Fibroblast of upper back skin (primary cell): ENCODE results near the gene MYOCD.
A peak's percentile ranks its signal among the peaks of the same experiment; 100 is the strongest.
"Not testable (repeated sequence)": the region's sequence is repeated elsewhere in the genome, so short reads cannot be mapped to it uniquely, and the experiment has no call there.

Experiments used
- DNase-seq: peaks from one replicate; pipeline ENCODE4 v3.0.0-alpha.2; 2013

The MYOCD gene, protein sequence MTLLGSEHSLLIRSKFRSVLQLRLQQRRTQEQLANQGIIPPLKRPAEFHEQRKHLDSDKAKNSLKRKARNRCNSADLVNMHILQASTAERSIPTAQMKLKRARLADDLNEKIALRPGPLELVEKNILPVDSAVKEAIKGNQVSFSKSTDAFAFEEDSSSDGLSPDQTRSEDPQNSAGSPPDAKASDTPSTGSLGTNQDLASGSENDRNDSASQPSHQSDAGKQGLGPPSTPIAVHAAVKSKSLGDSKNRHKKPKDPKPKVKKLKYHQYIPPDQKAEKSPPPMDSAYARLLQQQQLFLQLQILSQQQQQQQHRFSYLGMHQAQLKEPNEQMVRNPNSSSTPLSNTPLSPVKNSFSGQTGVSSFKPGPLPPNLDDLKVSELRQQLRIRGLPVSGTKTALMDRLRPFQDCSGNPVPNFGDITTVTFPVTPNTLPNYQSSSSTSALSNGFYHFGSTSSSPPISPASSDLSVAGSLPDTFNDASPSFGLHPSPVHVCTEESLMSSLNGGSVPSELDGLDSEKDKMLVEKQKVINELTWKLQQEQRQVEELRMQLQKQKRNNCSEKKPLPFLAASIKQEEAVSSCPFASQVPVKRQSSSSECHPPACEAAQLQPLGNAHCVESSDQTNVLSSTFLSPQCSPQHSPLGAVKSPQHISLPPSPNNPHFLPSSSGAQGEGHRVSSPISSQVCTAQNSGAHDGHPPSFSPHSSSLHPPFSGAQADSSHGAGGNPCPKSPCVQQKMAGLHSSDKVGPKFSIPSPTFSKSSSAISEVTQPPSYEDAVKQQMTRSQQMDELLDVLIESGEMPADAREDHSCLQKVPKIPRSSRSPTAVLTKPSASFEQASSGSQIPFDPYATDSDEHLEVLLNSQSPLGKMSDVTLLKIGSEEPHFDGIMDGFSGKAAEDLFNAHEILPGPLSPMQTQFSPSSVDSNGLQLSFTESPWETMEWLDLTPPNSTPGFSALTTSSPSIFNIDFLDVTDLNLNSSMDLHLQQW

GRCh38 chr17:12665263-12666210 lies at the start of gene MYOCD:
MYOCD (plus strand) TSS chr17:12665890; CDS start chr17:12666189, 299 bp downstream.
- peak; percentile 31 for DNase-seq

GRCh38 chr17:12616161-12616560 lies 49.5 kb upstream of the MYOCD start:
- DNase-seq, result no peak

GRCh38 chr17:12618557-12618956 lies 47.1 kb upstream of the MYOCD start:
- DNase-seq, result peak; percentile 89

- peak; percentile 68 for DNase-seq
These were observed 46.1 kb upstream of the MYOCD start for GRCh38 chr17:12619459-12620199.

DNA sequence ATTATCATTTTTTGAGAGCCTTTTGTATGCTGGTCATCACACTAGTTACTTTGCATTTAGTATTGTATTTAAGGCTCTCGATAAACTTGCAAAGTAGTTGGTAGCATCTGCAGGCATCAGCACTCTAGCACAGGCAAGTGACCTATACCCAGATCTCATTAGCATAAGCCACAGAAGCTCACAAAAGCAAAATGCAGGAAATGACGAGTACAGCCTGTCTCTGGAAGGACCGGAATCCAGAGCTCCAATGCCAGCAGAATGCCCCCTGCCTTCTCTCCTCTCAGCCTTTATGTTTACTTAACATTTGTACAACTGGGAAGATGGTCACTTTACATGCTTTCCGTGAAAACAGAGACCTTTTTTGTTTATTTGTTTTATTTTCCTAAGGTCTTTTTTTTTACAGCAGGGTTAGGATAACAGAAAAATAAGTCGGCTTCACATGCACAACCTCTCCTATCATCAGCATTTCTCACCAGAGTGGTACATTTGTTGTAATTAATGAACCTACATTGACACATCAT lies 45.4 kb upstream of the MYOCD start:
- DNase-seq, result peak; percentile 49

GRCh38 chr17:12622726-12623125 lies 43.0 kb upstream of the MYOCD start:
- peak; percentile 26 for DNase-seq

DNA sequence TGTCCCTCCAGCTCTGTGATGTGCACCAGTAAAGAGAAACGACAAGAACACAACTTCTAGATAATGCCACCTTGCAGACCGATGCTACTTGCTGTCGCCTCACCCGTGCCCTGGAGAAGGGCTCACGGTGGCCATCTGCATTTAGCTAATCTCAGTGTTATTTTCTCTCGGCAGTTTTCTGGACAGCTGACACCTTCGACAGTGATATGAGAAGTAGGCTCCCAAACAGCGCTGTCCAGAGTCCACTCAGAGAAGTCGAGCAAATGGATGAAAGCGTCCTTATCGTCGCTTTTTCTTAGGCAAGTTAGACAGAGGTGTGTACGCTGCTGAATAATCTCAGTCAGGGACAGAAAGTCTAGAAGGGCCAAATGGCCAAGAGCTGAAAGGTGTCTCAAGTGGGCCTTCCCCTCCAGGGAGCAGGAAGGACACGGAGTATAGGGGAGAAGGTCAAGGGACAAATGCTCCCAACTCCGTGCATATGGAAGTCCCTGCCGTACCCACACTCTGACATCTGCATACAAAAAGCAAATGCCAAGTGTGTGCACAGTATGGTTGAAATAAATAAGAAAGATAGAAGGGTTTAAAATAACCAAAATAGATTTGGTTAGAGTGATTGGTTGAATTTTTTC lies 42.4 kb upstream of the MYOCD start:
- no peak for DNase-seq

DNA sequence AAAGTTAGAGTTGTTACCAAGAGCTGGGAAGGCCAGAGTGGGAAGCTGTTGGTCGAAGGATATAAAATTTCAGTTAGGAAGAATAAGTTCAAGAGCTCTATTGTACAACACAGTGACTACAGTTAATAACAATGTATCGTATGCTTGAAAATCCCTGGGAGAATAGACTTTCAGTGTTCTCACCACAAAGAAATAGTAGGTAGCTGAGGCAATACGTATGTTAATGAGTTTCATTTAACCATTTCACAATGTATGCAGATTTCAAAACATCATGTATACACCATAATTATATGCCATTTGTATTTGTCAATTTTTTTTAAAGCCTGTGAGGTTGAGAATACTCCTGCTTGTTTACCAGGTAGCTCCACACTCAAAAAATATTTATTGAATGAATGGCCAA lies 41.5 kb upstream of the MYOCD start:
- peak; percentile 57 for DNase-seq

DNA sequence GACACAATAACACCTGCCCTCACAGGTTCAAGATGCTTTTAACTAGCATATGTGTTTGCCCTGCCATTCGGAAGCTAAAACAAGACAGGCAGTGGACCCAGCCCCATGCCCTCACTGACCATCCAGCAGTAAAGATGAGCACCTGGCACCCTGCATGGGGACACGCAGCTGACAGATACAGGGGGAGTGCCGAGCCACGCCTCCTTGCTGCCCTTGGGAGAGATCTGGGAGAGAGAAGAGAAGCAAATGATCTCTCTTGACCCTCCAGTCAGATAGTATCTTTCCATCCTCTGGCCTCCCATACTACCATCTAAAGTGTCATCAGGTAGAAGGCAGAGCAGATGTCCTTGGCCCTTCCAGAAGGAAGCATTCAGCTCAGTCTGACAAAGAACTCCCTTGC lies 40.6 kb upstream of the MYOCD start:
- no peak for DNase-seq

- DNase-seq, result peak; percentile 92
These were observed 38.5 kb upstream of the MYOCD start for GRCh38 chr17:12627177-12627629.

DNA sequence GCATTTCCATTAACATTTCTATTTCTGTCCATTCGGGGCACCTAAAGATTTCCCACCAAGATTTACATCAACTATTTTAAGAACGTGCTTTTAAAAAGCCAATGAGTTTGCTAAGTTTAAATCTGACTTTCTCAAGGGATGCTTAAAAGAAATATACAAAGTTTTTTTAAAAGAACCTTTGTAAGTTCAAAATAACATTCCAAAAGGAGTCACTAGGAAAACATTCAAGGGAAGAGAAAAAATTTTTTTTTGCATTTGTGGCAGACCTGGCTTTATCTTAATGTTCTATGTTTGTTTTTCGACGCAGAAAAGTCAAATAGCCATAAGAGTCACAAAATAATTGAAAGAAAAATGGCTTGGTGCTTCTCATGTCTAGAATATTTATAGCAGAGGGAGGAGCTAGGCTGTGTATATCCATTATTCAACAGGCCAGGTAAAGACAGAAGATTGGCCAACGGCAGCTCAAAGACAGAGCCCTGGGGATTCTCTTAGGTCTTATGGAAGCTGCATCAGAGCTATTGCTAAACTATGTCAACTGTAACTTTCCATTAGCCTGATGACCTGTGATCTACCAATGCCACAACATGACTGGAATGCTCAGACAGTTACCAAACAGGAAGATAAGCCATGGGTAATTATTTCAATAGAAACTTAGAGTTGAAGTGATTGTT lies 37.8 kb upstream of the MYOCD start:
- peak; percentile 72 for DNase-seq

GRCh38 chr17:12631076-12631475 lies 34.6 kb upstream of the MYOCD start:
- peak; percentile 32 for DNase-seq

DNA sequence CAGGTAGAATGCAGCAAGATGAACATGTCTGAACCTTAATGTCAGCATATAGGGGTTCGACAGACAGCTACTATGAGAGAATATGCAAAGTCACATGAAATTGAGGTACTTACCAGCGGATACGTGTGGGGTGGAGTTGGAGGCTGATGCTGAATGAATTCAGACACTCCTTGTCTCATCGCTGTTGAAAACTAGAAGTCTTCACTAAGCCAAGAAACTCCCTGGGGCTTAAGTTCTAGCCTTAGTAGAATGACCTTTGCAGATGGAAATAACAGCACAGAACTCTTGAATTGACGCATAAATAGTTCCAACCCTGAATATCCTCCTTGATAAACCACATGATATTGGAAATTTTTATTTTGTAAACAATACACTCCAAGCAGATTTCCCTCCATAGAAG lies 32.9 kb upstream of the MYOCD start:
- no peak for DNase-seq

DNA sequence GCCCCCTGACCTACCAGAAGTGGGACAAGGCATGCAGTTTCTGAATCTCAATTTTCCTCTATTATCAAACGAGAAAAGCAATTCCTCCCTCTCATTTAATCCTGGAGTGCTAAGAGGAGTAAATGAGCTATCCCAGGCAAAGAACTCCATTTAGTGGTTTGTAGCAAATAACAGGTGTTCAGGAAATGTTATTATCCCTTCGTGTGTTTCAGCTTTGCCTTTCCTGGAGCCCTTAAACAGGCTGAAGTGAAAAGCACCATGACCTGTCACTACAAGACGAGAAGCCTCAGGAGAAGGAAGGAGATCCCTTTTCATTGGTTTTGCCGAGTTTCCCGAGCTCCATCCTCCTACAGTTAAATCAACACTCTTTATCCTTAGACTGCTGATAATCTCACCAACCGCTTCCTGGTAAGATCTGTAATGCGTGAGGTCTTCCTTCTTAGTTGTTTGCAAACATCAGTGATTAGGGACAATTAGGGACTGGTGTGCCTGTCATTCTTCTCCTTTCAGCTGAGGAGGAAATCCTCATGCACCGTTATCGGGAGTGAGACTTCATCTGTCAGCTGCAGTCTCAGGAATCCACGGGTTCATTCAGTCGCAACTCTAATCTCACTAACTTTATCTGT lies 30.8 kb upstream of the MYOCD start:
- no peak for DNase-seq

GRCh38 chr17:12635996-12636395 lies 29.7 kb upstream of the MYOCD start:
- not testable (repeated sequence) for DNase-seq

DNA sequence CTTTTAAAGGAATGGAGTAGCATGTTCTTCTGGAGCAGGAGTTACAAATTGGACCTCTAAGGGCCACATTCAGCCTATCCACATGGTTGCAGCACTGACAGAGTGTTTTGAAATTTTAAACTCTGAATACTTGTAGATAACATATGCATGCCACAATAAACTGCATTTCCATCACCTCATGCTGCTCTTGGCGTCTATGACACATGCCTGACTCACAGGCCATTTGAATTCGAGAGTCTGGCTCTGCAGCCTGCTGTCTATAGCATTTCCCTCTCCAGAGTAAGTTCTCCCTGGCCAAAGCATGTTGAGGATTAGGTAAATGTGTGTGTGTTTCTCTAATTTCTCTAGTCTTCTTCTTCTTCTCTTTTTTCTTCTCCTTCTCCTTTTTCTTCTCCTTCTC lies 28.7 kb upstream of the MYOCD start:
- peak; percentile 98 for DNase-seq

DNA sequence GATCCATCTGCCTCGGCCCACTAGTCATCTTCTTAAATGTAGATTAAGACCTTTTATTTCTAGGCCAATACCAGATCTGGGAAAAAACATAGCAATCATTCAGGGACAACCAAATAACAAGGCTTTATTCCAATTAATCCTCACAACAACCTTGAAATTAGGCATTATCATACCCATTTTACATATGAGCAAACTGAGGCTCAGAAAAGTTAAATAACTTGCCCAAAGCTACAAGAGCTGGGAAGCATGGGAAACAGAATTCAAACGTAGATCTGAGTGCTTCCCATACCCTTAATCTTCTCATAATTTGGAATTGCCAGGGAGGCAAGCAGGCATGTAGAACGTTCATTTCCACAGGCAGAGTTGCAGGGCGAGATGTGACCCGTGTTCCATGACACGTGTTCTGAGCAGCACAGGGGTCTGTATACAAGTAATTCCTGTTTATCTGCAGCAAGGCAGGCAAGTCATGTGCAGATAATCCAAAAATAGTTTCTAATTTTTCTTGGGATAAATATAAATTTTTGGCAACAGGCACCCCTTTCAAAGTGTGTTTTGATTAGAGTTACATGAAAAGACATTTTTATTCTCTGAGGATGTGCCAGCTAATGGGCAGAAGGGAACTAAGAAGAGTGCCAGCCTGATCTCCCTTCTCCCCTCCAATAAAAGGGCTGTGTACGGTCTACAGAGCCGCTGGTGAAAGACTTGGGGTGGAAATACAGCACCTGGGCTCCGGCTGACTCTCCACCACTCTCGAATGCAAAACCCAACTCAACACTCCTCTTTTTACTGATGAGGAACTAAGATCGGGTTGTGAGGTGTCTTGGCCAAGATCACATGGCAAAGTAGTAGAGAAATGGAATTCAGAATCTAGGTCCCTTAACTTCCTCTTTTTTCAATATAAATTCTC lies 27.7 kb upstream of the MYOCD start:
- no peak for DNase-seq

- no peak for DNase-seq
These were observed 25.3 kb upstream of the MYOCD start for GRCh38 chr17:12640364-12640763.

DNA sequence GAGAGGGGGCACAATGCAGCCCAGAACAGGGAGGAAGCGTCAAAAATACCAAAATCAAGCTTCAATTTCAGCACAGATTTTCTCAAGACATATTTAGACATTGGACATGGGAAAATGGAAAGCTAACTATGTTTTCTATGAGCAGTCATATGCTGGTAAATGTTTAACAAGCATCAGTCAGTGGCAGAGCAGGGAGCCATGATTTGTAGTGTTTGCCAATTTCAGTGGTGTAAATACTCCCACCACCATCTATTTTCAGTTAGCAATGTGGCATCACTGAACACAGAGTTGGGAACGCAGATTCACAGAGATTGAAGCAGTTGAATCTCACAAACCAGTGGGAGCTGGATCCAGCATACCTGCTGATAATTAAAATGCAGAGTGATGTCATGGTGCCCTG lies 24.6 kb upstream of the MYOCD start:
- no peak for DNase-seq
